Measurements from ENCODE around the gene ARHGAP10.
"Not testable (repeated sequence)": the region's sequence is repeated elsewhere in the genome, so short reads cannot be mapped to it uniquely, and the experiment has no call there.

Gene ARHGAP10

DNA sequence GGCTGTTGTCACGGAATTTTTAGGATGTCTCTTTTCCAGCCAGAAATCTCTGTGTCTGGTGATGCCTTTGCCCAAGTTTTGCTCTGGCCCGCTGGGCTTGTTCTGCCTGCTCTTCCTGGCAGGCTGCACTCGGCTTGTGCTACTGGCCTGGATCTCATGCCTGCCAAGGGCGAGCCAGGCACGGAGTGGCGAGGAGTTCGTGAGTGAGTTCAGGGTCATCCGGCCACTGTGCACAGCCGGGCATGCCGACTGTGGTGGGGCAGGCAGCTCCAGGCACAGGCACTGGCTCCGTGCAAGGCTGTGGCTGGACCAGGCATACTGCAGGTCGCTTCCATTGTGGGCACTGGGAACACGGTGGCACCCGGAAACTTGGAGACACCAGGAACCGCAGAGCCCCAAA is 129.1 kb downstream of the ARHGAP10 start:
- no peak for DNase-seq

DNA sequence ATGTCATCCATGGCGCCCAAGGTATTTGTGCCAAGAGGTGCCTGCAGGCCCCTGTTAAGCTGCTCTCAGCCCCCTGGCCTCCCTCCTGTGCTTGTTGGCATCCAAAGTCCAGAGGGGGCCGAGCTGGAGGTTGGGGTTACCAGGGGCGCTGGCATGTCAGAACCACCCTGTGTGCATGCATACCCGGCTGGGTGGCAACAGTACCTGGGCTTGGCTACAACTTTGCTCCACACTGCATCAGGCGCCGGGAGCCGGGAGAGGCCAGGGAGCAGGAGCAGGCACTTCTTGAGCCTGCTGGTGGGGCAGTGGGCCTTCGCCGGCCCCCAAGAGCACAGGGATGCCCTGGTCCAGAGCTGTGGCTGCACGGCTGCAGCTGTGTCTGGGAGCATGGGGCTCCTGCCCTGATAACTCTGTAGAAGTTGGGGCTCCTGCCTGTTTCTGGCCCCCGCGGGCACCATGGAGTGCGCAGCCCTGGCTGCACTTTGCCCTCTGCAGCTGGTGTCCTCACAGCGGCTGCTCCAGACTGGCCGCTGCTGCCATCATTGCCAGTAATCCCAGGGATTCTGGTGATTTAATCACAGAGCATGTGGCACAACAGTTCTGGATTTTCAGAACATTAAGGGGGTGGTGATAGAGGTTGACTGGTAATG is 130.3 kb downstream of the ARHGAP10 start:
- DNase-seq: no peak

DNA sequence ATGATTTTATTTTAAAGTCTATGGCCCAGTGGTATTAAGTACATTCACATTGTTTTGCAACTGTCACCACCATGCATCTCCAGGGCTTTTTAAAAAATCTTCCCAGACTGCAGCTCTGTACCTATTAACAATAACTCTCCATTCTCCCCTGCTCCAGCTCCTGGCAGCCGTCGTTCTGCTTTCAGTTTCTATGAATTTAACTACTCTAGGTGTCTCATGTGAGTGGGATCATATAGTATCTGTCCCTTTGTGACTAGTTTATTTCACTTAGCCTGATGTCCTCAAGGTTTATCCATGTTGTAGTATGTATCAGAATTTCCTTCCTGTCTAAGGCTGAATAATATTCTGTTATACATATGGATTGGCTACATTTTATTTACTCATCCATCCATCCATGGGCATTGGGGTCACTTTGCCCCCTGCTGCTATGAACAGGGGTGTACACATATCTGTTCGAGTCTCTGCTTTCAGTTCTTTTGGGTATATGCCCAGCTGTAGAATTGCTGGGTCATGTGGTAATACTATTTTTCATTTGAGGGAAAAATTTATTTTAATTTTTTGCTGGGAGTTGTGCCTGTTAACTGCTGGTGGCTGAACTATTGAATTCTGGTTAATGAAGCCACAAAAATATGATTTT is 131.3 kb downstream of the ARHGAP10 start:
- DNase-seq: no peak

DNA sequence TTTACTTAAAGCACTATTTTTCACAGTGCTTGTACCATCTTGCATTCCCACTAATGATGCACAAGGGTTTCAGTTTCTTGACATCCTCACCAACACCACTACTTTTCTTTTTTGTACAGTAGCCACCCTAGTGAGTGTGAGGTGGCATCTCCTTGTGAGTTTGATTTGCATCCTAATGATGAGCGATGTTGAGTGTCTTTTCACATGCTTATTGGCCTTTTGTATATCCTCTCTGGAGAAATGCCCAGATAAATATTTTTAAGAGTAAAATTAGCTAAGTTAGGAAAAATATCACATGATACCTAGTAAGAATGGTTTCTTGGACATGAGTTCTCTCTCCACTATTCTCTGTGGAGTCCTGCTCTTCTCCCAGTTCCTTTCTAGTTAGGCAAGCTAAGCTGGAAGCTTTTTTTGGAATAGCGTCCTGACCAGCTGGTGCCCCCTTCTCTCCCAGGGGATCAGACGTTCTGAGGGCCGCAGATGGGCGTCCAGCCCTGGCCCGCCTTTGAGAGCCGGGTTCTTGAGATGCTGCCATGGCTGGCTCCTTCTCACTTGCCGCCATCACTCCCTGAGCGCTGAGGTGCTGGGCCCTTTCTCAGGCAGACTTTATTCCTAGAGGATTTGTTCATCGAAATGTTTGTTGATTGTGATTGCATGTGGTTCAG is 132.1 kb downstream of the ARHGAP10 start:
- no peak for DNase-seq

DNA sequence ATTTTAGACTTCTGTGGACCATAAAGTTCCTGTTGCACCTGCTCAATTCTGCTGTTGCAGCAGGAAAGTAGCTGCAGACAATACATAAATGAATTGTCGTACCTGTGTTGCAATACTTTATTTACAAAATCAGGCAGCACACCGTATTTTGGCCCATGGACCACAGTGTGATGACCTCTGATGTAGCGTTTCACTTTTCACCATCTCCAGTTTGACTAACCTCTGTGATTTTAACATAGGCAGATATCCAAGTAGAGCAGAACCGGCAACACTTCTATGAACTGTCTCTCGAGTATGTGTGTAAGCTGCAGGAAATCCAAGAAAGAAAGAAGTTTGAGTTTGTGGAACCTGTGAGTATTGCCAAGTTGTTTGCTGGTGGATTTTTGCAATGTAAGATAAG is 132.7 kb downstream of the ARHGAP10 start:
- no peak for DNase-seq

DNA sequence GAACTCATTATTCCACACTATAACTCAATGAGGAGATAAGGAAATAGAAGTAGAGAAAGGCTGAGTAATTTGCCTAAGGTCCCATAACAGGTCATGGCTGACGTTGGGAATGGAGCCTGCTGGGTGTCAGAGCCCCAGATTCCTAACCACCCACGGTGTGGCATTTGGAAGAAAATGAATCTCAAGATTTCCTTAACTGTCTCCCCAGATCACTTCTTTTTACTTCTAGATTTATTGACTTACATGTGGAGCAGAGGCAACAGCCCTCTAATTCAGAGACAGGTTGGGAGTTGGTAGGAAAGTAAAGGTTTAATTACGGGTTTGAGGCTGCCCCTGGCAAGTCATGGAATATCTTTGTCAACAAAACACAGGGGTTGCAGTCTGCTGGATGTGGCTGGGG is 134.0 kb downstream of the ARHGAP10 start:
- DNase-seq: no peak

DNA sequence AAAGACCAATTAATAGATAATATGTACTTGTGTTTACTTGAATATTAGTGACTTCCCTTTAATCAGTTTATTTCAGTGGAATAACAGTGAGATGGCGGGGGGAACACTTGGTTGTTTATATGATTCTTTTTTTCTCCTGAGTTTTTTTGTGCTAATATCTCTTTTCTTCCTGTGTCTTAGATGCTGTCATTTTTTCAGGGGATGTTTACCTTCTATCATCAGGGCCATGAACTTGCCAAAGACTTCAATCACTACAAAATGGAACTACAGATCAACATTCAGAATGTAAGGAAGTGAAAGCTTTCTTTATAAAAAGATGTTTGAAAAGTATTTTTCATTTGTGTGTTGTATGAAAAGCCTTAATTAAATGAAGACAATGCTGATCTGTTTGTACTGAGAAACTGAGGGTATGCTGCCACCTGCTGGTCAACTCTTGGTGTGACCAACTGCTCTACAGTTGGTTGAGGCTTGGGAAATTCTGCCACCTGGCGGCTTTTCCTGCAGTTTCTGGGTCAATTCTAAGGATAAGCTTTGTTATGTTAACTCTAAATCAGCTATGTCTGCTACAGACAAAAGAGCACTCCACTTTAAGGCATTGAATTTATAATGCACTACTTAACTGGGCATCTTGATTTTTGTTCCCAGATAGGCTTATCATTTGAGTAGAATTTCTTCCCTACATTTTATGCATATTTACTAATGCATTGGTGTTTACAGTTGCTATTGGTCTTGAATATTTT is 134.8 kb downstream of the ARHGAP10 start:
- peak; percentile 63 for DNase-seq

DNA sequence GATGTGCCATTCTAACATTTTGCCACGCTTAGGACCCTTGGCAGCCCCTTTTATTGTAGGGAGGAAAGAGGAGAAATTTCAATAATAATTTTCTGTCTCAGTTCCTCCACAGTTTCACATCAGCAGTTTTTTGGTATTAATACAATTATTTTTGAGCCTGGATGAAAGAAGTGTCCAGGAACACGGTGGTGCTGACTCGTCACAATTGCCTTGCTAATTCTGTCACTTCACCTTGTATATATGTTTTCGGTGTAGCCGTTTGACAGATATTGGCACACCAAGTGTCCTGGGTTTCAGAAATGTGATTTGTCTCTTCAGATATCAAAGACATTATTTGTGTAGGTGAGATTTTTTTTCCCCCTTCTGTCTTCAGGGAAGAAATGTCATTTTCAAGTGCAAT is 142.2 kb downstream of the ARHGAP10 start:
- DNase-seq: no peak

DNA sequence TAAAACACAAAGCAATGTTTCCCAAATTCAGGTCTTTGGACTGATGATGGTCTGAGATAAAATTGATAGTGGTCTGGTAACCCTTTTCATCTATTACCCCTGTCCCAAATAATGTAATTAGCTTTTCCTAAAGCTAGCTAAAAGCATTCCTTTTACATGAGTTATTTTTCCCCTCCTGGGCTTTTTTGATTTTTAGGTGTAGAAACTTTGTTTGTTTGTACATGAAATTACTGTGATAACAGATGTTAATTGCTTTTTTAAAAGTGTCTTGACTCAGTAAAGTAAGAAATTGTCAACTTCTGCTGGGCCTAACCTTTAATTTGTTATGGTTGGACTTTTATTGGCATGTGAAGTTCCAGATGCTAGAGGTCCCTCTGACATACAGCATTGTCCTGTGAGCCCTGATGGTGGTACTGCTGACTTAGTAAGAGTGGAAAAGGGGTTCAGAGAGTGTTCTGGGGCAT is 145.5 kb downstream of the ARHGAP10 start:
- no peak for DNase-seq

DNA sequence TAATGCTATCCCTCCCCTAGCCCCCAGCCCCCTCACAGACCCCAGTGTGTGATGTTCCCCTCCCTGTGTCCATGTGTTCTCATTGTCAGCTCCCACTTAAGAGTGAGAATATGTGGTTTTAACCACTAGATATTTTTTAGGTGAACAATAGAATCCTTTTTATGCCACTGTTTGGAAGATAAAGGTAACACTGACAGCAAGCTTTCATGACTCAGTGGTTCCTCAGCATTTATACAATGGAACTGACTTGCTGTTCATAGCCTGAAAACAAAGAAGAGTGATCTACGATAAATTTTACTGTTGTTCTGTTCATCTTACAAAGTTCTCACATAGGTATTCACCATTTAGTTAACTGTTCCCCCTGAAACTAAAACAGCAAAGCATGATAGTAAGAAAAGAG is 147.8 kb downstream of the ARHGAP10 start:
- DNase-seq: no peak

DNA sequence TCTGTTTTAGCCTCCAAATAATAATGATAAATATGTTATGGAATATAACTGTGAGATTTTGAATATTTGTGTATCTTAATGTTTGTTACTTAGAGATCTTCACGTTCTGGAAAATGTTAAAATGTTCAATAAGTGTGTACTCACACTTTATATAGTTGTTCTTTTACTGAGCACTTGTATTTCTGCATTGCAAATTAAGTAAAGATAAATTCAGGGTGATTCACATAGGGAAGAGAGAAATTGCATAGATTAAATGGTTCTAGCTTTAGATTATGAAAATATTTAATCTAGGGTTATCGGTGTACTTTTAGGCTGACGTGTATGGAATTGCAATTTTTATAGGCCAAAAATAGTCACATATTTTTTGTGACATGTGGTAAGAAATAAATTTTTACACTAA is 148.6 kb downstream of the ARHGAP10 start:
- no peak for DNase-seq

DNA sequence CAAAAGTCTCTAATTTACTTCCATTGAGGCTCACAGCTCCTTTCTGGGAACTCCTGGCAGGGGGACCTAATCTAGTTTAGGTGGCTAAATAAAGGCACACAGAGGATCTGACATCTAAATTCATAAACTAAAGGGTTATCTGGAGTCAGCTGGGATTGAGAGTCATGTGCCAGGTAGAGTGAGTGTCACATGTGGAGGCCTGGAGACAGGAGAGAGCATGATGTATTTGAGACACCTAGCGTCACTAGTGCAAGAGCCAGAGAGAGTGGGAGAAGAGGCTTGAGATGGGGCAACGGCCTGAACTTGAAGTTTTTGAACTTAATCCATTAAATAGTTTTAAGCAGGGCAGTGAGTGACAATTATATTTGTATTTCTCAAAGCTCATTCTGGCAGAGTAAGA is 152.6 kb downstream of the ARHGAP10 start:
- DNase-seq: no peak

DNA sequence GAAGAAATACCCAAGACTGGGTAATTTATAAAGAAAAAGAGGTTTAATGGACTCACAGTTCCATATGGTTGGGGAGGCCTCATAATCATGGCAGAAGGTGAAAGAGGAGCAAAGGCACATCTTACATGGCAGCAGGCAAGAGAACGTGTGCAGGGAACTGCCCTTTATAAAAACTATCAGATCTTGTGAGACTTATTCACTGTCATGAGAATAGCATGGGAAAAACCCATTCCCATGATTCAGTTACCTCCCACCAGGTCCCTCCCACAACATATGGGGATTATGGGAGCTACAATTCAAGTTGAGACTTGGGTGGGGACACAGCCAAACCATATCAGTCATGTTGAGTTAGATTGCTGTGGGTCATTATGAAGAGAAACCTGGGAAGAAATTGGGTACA is 153.3 kb downstream of the ARHGAP10 start:
- DNase-seq: not testable (repeated sequence)

DNA sequence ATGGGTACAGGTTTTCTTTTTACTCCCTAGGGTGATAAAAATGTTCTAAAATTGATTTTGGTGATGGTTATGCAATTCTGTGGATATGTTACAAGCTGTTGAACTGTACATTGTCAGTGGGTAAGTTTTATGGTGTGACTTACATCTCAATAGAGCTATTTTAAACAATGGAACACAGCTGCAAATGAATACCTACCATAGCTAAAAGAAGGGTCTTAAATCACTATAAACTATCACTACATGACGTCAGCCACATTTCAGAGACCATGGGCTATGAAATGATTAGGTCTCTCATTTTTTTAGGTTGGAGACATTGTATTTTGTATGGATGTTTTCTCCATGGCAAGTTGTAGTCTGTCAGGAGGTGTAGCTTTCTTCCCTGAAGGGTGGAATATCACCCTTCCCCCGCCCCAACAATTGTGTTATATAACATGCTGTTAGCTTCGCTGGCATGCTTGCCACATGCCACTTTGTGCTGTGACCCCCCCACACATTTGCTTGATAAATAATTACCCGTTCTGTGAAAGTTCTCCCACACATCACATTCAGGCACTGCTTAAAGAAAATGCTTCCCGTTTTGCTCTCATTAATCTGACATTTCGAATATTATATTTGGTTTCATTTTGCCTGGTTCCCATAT is 159.7 kb downstream of the ARHGAP10 start:
- DNase-seq: no peak

DNA sequence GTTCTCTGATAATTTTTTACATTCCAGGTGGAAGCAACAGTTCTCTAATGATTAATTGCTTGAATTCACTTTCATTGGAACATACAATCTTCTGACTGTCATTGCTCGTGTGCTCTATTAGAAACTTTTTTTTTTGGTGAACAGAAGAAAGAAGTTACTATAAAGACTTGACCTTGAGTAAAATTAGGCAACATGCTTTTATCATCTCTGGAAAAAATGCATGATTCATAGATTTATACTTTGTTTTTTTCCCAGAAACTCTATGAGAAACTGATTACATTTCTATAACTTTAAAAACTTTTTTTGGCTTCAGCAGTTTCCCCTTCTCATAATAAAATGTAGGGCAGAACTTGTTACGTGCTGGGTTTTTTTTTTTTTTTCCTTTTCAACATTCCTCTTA is 167.6 kb downstream of the ARHGAP10 start:
- no peak for DNase-seq

DNA sequence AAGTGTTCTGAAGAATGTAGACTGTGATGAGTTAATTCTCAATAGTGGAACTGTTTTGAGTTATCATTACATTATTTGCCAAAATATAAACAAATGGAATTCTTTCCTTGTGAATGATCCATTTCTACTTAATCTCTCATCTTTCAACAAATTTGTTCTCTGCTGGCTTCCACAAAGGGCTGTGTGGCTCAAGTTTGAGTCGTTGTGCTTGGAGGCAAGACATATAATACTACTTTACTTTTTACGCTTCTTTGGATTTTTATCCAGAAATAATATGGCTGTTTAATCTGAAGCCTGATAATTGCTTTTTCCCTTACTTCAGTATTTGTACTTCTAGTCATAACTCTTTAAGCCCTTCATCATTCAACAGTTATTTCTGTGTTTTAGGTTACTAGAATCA is 169.5 kb downstream of the ARHGAP10 start:
- no peak for DNase-seq

DNA sequence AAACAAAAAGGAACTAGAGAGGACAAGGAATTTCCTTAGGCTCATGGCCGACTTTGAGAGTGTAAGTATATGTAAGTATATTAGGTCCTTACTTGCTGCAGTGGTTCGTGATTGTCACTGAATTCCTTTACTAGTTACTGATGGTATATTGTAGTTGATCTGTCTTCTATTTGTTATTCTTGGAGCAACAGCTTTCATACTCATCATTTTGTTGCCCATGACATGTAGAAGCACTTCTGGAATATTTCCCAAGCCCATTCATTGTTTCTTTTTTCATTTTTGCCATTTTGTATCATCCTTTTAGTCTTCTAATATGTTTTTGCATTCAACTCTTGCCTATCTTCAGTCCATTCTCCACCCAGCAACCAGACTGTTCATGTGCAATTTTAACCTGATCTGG is 170.0 kb downstream of the ARHGAP10 start:
- DNase-seq: no peak

DNA sequence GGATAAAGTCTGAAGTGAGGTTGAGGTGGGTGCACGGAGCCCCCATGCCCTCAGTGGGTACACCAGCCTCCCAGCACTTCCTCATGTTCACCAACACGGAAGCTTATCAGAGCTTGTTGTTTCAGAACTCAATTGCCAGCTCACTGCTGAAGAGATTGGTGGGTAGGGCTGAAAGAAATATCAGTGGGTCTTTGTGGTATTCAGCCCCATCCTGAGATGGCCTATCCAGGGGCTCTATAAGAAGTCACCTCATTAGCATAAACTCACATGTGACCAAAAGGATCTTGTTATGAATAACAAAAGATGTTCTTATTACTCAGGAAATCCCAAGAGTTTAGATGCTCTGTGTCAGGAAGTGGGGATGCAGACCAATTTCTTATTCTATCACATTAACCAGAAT is 177.3 kb downstream of the ARHGAP10 start:
- no peak for DNase-seq

DNA sequence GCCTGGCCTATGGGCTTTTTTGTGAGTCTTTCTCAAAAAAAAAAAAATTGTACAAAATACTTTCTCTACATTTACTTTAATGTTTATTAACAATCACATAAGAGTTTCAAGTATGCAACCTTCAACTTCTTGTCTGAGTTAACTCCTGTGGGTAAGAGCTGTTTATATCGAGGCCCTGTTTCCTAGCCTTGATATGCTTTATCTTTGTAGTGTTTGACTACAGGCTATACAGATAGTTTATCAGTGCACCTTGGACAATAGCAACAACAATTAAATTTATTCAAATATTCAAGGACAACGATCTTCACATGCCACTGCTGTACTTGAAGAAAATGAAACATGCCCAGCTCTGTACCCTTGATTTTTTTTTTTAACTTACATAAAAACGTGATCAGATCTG is 178.4 kb downstream of the ARHGAP10 start:
- DNase-seq: no peak

DNA sequence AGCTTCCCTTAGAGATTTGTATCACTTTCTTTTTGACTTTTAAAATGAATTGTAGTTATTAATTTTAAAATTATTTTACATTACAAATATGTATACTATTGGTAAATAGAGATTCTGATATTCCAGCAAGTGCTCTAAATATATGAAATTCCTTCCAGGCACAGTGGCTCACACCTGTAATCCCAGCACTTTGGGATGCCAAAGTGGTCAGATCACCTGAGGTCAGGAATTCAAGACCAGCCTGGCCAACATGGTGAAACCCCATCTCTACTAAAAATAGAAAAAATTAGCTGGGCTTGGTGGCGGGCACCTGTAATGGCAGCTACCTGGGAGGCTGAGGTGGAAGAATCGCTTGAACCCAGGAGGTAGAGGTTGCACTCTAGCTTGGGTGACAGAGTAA is 180.2 kb downstream of the ARHGAP10 start:
- DNase-seq: not testable (repeated sequence)

DNA sequence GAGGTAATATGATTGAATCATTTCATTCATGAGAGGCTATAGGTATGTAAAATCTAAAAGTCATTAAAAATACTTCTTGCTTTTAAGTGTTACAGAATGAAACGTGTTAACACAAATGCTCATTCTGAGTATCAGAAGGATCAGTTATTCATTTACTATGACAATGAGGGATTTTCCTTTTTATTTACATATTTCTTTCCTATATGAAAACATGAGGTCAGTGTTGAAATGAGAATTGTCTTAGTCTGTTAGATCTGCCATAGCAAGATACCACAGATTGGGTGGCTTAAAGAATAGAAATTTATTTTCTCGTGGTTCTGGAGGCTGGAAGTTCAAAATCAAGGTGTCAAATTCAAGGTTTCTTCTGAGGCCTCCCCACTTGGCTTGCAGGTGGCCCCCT is 181.2 kb downstream of the ARHGAP10 start:
- no peak for DNase-seq

DNA sequence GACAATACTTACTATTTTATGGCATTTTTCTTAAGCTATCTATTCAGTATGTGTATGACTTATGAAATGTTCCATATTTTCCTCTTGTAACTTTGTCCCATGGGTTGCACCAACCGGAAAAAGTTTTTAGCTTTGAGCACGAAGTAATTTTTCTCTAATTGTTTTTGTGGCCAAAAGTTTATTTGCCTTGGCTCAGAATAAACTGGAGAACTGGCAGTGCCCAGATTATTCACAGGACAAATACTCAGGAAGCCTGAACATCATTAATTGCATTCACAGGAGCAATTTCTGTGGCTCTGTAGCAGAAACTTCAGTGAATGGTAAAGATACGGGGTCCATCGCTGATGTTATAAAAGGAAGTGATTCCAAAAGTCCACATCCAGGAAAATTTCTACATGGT is 184.5 kb downstream of the ARHGAP10 start:
- no peak for DNase-seq

DNA sequence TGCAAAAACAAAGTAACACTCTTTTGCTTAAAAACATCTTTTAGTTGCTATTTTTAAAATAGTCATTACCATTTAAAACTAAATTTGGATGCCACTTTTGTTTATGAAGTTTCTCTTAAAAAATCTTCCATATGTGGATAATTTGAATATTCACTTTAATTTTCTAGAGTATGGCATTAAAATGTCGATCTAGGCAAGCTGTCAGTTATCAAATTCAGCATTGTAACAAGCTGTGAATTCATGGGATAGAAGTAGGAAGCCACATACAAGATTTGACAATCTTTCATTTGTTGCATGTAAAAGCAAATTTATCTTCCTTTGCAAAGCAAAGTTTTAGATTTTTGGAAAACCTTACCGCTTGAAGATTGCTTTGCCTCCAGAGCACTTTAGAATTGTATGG is 191.5 kb downstream of the ARHGAP10 start:
- DNase-seq: no peak

Data from NCI-H1694 treated with DMSO at 0.1 percent for 48 hours (cell line).